GM18499 (cell line): ENCODE measurements around the gene GRPR.
"Not testable (repeated sequence)": the region's sequence is repeated elsewhere in the genome, so short reads cannot be mapped to it uniquely, and the experiment has no call there.

Experiments used
- ATAC-seq: cut with Tn5 transposase; IDR thresholded peaks from one replicate; pipeline ENCODE4 v1.9.1; 2021; ENCODE audit warnings: moderate number of reproducible peaks; ENCODE audit not compliant: insufficient read depth, unreplicated experiment

The GRPR gene

GRCh38 chrX:16136080-16136479, 12.7 kb downstream of the GRPR start:
- ATAC-seq, result no peak

GRCh38 chrX:16137416-16138107, 14.2 kb downstream of the GRPR start:
- peak; percentile 76 for ATAC-seq

- ATAC-seq, result no peak
These were observed 14.7 kb downstream of the GRPR start for GRCh38 chrX:16138108-16138427.

- no peak for ATAC-seq
These were observed 17.1 kb downstream of the GRPR start for GRCh38 chrX:16140448-16140847.

- ATAC-seq, result no peak
These were observed 17.6 kb downstream of the GRPR start for GRCh38 chrX:16140983-16141382.

GRCh38 chrX:16141422-16142245, 18.3 kb downstream of the GRPR start:
- no peak for ATAC-seq

- no peak for ATAC-seq
These were observed 18.8 kb downstream of the GRPR start for GRCh38 chrX:16142246-16142558.

GRCh38 chrX:16143968-16144367, 20.6 kb downstream of the GRPR start:
- no peak for ATAC-seq

GRCh38 chrX:16144420-16144819, 21.1 kb downstream of the GRPR start:
- ATAC-seq, result no peak

- ATAC-seq, result not testable (repeated sequence)
These were observed 21.7 kb downstream of the GRPR start for GRCh38 chrX:16145093-16145492.

GRCh38 chrX:16145656-16146055, 22.3 kb downstream of the GRPR start:
- no peak for ATAC-seq

- ATAC-seq, result no peak
These were observed 25.5 kb downstream of the GRPR start for GRCh38 chrX:16148896-16149295.

GRCh38 chrX:16155581-16156096, 32.3 kb downstream of the GRPR start:
- no peak for ATAC-seq

GRCh38 chrX:16156692-16157331, 33.4 kb downstream of the GRPR start:
- ATAC-seq, result no peak

- ATAC-seq, result no peak
These were observed 37.4 kb downstream of the GRPR start for GRCh38 chrX:16160729-16161128.

- not testable (repeated sequence) for ATAC-seq
These were observed 37.8 kb downstream of the GRPR start for GRCh38 chrX:16161173-16161572.

GRCh38 chrX:16162391-16162790, 39.0 kb downstream of the GRPR start:
- ATAC-seq, result no peak

GRCh38 chrX:16164748-16165147, 41.4 kb downstream of the GRPR start:
- no peak for ATAC-seq

- ATAC-seq, result no peak
These were observed 43.8 kb downstream of the GRPR start, which contains the start of gene MAGEB17 for GRCh38 chrX:16167181-16167580. MAGEB17 (plus strand) TSS chrX:16167481; CDS start chrX:16170383, 2,902 bp downstream.

GRCh38 chrX:16171039-16171438, 47.7 kb downstream of the GRPR start:
- ATAC-seq, result no peak

GRCh38 chrX:16171944-16172343, 48.6 kb downstream of the GRPR start:
- no peak for ATAC-seq
